SK-N-SH treated with all-trans-retinoic acid at 6 μM for 48 hours (cell line): ENCODE measurements around the gene PTPRH.
"Not testable (repeated sequence)": the region's sequence is repeated elsewhere in the genome, so short reads cannot be mapped to it uniquely, and the experiment has no call there.

Experiments
- ATAC-seq: fragments of 200-7000 bp; cut with Tn5 transposase; 3 replicates; pipeline ENCODE4 v1.9.1; 2020; ENCODE audit warnings: mild to moderate bottlenecking, moderate library complexity
- BACH2 ChIP-seq: fragments of 250-450 bp; sonication (Bioruptor Pico); IDR thresholded peaks from 2 replicates; pipeline ENCODE4 v1.9.0; 2021; ENCODE audit warnings: mild to moderate bottlenecking, borderline replicate concordance
- CSDC2 ChIP-seq: fragments of 250-450 bp; sonication (Bioruptor Pico); IDR thresholded peaks from 2 replicates; pipeline ENCODE4 v1.5.0; 2020; ENCODE audit warnings: mild to moderate bottlenecking, moderate library complexity
- CSRNP3 ChIP-seq: fragments of 250-450 bp; sonication (Bioruptor Pico); IDR thresholded peaks from 2 replicates; pipeline ENCODE4 v1.5.1; 2021; ENCODE audit warnings: mild to moderate bottlenecking, moderate library complexity
- ESRRG ChIP-seq: fragments of 250-450 bp; sonication (Bioruptor Pico); IDR thresholded peaks from 2 replicates; pipeline ENCODE4 v1.6.1; 2021; ENCODE audit warnings: mild to moderate bottlenecking
- ISL1 ChIP-seq: fragments of 250-450 bp; sonication (Bioruptor Pico); IDR thresholded peaks from 2 replicates; pipeline ENCODE4 v2.1.2; 2022; ENCODE audit warnings: mild to moderate bottlenecking, moderate library complexity
- OSR1 ChIP-seq: fragments of 250-450 bp; sonication (Bioruptor Pico); IDR thresholded peaks from 2 replicates; pipeline ENCODE4 v1.8.0; 2022; ENCODE audit warnings: moderate library complexity, mild to moderate bottlenecking, inconsistent platforms
- PPARA ChIP-seq: fragments of 250-450 bp; sonication (Bioruptor Pico); IDR thresholded peaks from 2 replicates; pipeline ENCODE4 v1.5.0; 2020; ENCODE audit warnings: mild to moderate bottlenecking, borderline replicate concordance
- SNAI2 ChIP-seq: fragments of 250-450 bp; sonication (Bioruptor Pico); IDR thresholded peaks from 2 replicates; pipeline ENCODE4 v1.5.0; 2020; ENCODE audit warnings: mild to moderate bottlenecking, moderate library complexity
- TCF4 ChIP-seq: fragments of 250-450 bp; sonication (Bioruptor Pico); IDR thresholded peaks from 2 replicates; pipeline ENCODE4 v1.8.0; 2021; ENCODE audit warnings: mild to moderate bottlenecking, moderate library complexity, borderline replicate concordance
- ZNF565 ChIP-seq: fragments of 450-650 bp; formaldehyde crosslinking; conservative IDR thresholded peaks from 2 replicates; pipeline ENCODE4 v1.5.0; 2020; ENCODE audit warnings: low read depth, mild to moderate bottlenecking, moderate library complexity
- ZNF8 ChIP-seq: fragments of 450-650 bp; formaldehyde crosslinking; IDR thresholded peaks from 2 replicates; pipeline ENCODE4 v1.5.0; 2020; ENCODE audit warnings: mild to moderate bottlenecking, moderate library complexity
- TF ChIP-seq, protein P1 (sequence below): fragments of 250-450 bp; sonication (Bioruptor Pico); IDR thresholded peaks from 2 replicates; pipeline ENCODE4 v1.5.0; 2020; ENCODE audit warnings: mild to moderate bottlenecking, moderate library complexity
- TF ChIP-seq, protein P2 (sequence below): fragments of 250-450 bp; sonication (Bioruptor Pico); IDR thresholded peaks from 2 replicates; pipeline ENCODE4 v1.5.1; 2020; ENCODE audit warnings: low read depth, mild to moderate bottlenecking, moderate library complexity
- TF ChIP-seq, protein P3 (sequence below): fragments of 250-450 bp; sonication (Bioruptor Pico); IDR thresholded peaks from 2 replicates; pipeline ENCODE4 v1.8.0; 2021; ENCODE audit warnings: low read depth, mild to moderate bottlenecking, moderate library complexity, borderline replicate concordance

PTPRH gene

DNA sequence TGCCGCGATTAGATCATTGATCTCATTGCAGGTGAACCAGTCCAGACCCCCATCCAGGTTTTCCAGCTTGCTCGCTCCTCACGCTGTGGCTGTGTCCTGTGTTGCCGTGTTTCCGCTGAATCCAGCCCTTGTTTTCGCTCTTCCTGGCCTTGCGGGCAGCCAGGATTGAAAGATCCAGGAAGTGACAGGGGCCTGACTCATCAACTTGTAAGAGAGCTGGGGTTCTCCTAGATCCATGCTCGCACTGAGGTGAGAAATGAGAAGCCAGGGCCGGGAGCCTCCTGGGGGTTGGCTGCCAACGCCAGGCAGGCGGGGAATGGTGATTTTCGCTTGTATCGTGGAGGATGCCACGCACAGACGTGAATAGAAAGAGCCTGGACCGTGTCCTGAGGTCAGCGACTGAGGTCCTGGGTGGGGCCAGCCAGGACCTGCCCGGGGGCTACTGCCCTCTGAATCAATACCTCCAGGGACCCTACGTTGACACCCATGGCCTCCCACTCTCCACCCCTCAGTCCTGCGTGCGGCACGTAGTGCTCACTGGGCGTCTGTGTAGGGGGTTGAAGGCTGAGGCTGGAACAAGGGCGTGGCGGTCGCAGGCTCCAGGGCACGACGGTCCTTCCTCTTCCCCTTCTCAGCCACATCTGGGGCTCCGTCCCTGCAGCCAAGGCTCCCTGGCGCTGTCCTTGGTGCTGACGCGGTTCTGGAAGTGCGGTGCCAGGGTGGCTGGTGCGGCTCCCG is 7.3 kb upstream of the PTPRH start:
- ATAC-seq: peak; percentile 97
- TF ChIP-seq ZNF565 (CRISPR knock-in tag): no peak
- TF ChIP-seq ZNF8 (CRISPR knock-in tag): 0 out of 2 replicates have a peak, but pooled peaks have one; percentile 2
- TF ChIP-seq, protein P1, sequence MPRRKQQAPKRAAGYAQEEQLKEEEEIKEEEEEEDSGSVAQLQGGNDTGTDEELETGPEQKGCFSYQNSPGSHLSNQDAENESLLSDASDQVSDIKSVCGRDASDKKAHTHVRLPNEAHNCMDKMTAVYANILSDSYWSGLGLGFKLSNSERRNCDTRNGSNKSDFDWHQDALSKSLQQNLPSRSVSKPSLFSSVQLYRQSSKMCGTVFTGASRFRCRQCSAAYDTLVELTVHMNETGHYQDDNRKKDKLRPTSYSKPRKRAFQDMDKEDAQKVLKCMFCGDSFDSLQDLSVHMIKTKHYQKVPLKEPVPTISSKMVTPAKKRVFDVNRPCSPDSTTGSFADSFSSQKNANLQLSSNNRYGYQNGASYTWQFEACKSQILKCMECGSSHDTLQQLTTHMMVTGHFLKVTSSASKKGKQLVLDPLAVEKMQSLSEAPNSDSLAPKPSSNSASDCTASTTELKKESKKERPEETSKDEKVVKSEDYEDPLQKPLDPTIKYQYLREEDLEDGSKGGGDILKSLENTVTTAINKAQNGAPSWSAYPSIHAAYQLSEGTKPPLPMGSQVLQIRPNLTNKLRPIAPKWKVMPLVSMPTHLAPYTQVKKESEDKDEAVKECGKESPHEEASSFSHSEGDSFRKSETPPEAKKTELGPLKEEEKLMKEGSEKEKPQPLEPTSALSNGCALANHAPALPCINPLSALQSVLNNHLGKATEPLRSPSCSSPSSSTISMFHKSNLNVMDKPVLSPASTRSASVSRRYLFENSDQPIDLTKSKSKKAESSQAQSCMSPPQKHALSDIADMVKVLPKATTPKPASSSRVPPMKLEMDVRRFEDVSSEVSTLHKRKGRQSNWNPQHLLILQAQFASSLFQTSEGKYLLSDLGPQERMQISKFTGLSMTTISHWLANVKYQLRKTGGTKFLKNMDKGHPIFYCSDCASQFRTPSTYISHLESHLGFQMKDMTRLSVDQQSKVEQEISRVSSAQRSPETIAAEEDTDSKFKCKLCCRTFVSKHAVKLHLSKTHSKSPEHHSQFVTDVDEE (CRISPR knock-in tag): peak; percentile 50; the same call in 1 of the 2 replicates
- TF ChIP-seq CSDC2 (CRISPR knock-in tag): peak; percentile 64; the same call in 1 of the 2 replicates
- TF ChIP-seq, protein P2, sequence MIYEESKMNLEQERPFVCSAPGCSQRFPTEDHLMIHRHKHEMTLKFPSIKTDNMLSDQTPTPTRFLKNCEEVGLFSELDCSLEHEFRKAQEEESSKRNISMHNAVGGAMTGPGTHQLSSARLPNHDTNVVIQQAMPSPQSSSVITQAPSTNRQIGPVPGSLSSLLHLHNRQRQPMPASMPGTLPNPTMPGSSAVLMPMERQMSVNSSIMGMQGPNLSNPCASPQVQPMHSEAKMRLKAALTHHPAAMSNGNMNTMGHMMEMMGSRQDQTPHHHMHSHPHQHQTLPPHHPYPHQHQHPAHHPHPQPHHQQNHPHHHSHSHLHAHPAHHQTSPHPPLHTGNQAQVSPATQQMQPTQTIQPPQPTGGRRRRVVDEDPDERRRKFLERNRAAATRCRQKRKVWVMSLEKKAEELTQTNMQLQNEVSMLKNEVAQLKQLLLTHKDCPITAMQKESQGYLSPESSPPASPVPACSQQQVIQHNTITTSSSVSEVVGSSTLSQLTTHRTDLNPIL (CRISPR knock-in tag): 0 out of 2 replicates have a peak, but pooled peaks have one; percentile 21
- TF ChIP-seq, protein P3, sequence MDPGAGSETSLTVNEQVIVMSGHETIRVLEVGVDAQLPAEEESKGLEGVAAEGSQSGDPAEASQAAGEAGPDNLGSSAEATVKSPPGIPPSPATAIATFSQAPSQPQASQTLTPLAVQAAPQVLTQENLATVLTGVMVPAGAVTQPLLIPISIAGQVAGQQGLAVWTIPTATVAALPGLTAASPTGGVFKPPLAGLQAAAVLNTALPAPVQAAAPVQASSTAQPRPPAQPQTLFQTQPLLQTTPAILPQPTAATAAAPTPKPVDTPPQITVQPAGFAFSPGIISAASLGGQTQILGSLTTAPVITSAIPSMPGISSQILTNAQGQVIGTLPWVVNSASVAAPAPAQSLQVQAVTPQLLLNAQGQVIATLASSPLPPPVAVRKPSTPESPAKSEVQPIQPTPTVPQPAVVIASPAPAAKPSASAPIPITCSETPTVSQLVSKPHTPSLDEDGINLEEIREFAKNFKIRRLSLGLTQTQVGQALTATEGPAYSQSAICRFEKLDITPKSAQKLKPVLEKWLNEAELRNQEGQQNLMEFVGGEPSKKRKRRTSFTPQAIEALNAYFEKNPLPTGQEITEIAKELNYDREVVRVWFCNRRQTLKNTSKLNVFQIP (CRISPR knock-in tag): 0 out of 2 replicates have a peak, but pooled peaks have one; percentile 26
- peak; percentile 81; the same call in 1 of the 2 replicates for TF ChIP-seq SNAI2 (CRISPR knock-in tag)
- no peak for TF ChIP-seq TCF4 (CRISPR knock-in tag)

DNA sequence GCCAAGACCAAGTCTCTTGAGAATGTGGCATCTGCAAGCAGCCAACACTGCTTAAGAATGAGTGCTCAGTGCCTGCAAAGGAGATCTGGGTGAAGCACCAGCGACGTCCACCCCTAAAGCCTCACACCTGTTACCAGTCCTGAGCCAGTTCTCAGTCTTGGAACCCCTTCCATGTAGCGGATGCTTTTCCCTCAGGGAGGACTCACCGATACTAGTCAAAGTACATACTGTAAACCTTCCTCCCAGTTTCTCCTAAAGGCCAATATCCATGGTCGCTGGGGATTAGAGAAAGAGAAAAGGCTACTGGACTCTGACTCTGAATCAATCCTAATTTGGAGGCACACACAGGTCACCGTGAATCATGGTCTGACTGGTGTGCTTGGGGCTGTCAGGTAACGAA is 4.2 kb upstream of the PTPRH start:
- TF ChIP-seq BACH2 (CRISPR knock-in tag): no peak
- ATAC-seq: no peak

- ATAC-seq: no peak
Measured at GRCh38 chr19:55212447-55212846, 3.1 kb upstream of the PTPRH start.

DNA sequence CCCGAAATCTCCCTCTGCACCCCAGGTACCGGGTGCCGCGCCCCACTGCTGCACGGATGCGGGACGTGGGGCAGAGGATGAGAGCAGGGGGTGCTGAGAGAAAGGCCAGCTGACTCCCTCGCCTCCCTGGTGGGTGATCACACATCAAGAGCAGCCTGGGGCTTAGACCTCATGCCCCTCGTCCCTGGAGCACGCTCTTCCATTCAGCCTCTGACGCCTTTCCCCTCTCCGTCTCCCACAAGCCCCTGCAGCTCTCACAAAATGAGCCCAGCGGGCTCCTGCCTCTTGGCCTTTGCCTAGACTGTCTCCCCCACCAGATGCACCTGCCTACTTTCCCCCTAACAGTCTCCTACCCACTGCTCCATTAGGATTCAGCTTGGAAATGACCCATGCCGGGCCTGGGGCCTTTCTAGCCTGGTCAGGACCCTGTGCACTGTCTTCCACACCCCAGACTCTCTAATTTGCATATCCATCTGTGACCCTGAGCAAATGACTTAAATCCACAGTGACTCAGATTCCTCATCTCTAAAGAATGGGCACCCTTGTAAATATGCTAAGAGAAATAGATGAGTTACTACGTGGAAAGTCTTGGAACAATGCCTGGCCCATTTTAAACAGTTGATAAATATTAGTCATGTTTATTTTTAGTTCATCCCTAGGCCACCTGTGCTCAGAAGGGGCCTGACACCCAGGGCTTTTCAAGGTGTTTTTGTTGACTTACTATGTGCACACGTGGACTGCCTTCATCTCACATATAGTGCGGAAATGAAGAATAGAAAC is 582 bp upstream of the PTPRH start:
- ATAC-seq: peak; percentile 69
- TF ChIP-seq OSR1 (CRISPR knock-in tag) (no peak), ISL1 (peak; percentile 30; the same call in 1 of the 2 replicates)

More at GRCh38 chr19:55212447-55212846, 3.1 kb upstream of the PTPRH start:
- no peak for TF ChIP-seq CSRNP3 (CRISPR knock-in tag)
- no peak for TF ChIP-seq ESRRG

DNA sequence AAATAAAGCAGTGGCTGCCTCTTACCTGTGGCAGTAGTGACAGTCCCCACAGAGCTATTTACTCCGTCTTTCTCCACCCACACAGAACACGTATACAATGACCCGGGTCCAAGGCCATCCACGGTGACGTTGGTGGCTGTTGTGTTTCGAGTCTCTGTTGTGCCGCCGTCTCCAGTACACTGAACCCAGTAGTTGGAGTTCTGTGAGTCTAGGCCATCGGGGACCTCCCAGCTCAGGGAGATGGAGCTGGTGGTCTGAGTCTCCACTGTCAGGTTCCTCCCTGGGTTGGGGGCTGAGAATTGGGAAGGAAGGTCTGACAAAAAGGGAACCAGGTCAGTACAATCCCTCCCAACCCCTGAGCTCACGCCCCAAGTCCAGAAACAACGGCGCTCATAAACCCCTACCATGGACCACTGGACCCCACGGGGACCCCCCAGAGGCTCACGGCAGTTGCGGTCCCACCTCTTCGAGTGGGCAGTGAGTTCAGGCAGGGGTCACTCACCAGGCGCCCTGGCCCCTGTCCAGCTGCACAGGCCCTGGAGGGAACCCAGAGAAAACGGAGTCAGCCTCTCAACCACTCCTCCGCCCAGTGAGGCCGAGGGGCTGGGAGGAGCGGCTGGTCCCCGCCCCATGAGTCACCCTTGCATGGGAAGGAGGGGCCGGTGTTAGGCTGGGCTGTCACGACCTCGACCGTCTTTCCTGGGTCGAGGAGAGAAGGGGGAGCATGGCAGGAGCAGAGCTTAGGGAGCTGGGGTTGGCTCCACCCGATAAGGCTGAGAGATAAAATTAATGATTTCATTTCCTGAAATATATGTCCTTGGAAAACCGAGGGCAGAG is 2.4 kb downstream of the PTPRH start:
- TF ChIP-seq OSR1 (CRISPR knock-in tag) (no peak), CSRNP3 (CRISPR knock-in tag) (no peak), TCF4 (CRISPR knock-in tag) (peak; percentile 25; the same call in 1 of the 2 replicates), PPARA (CRISPR knock-in tag) (no peak)
- ATAC-seq: peak; percentile 96

- ATAC-seq: not testable (repeated sequence)
Measured at GRCh38 chr19:55202199-55202598, 7.1 kb downstream of the PTPRH start.
